KMS-11 (cell line): ENCODE data around the gene GAST.
"Not testable (repeated sequence)": the region's sequence is repeated elsewhere in the genome, so short reads cannot be mapped to it uniquely, and the experiment has no call there.

Source experiments
- H2AFZ ChIP-seq: fragments of 200-600 bp; sonication (generic); 2 replicates; pipeline ENCODE4 v1.6.1; 2016; ENCODE audit warnings: antibody characterized with exemption, mixed run types, low read depth
- H3K27ac ChIP-seq: fragments of 200-600 bp; sonication (generic); 2 replicates; pipeline ENCODE4 v1.6.1; 2016; ENCODE audit warnings: mild to moderate bottlenecking, mixed run types
- H3K27me3 ChIP-seq: fragments of 200-600 bp; sonication (generic); 2 replicates; pipeline ENCODE4 v1.6.1; 2017; ENCODE audit warnings: mild to moderate bottlenecking, low read depth, mixed run types, moderate library complexity; ENCODE audit not compliant: insufficient read depth
- H3K36me3 ChIP-seq: fragments of 200-600 bp; sonication (generic); 2 replicates; pipeline ENCODE4 v1.6.1; 2017; ENCODE audit warnings: mild to moderate bottlenecking, mixed run types; ENCODE audit not compliant: insufficient read depth
- H3K4me1 ChIP-seq: fragments of 200-600 bp; sonication (generic); 2 replicates; pipeline ENCODE4 v1.6.1; 2016; ENCODE audit warnings: mild to moderate bottlenecking, low read depth, mixed run types; ENCODE audit not compliant: poor library complexity, severe bottlenecking
- H3K4me2 ChIP-seq: fragments of 200-600 bp; sonication (generic); 2 replicates; pipeline ENCODE4 v1.7.0; 2016; ENCODE audit warnings: mild to moderate bottlenecking, mixed run types
- H3K4me3 ChIP-seq: fragments of 200-600 bp; sonication (generic); IDR thresholded peaks from 2 replicates; pipeline ENCODE4 v1.6.1; 2017; ENCODE audit warnings: low read depth, low read length, mixed read lengths; ENCODE audit not compliant: insufficient read depth
- H3K79me2 ChIP-seq: fragments of 200-600 bp; sonication (generic); 2 replicates; pipeline ENCODE4 v1.6.1; 2016; ENCODE audit warnings: low read depth, mixed run types; ENCODE audit not compliant: insufficient read depth
- H3K9ac ChIP-seq: fragments of 200-600 bp; sonication (generic); 2 replicates; pipeline ENCODE4 v1.6.1; 2016; ENCODE audit warnings: mild to moderate bottlenecking, mixed run types
- H4K20me1 ChIP-seq: fragments of 200-600 bp; sonication (generic); 2 replicates; pipeline ENCODE4 v1.6.1; 2016; ENCODE audit warnings: mild to moderate bottlenecking, mixed run types; ENCODE audit not compliant: insufficient read depth
- TF ChIP-seq, protein P1 (sequence below): fragments of 200-600 bp; sonication (generic); conservative IDR thresholded peaks from 2 replicates; pipeline ENCODE4 v1.6.1; 2017; ENCODE audit warnings: low read depth, mild to moderate bottlenecking, antibody characterized with exemption, low read length, moderate library complexity, mixed read lengths

The GAST gene

DNA sequence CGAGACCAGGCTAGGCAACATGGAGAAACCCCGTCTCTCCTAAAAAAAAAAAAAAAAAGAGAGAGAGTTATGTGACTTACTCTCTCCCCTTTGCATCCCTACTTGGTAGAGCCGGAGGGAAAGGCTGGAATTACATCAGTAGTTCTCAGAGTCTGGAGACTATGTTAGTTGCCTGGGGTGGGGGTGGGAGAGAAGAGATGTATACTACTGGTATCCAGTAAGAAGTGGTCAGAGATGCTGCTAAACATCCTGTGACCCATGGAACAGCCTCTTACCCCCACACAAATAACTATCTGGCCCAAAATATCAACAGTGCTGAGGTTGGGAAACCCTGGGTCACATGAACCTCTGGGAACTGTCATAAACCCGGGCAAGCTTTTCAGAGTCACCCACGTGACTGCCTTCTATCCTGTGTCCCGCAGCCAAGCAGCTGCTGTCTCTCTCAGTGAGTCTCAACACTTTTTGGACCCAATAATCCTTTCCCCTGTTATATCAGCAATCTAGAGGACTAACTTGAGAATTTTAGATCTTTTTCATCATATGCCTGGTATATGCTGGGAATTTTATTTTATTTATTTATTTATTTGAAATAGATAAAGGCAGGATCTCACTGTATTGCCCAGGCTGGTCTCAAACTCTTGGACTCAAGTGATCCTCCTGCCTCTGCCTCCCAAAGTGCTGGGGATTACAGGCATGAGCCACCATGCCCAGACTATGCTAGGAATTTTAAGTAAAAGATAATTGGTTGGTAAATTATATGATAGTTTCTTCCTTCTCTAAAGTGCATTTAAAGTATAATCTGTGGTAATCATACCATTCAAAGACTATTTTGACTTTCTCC is 14.8 kb upstream of the GAST start:
- Histone ChIP-seq H2AFZ (peak overlapping the region; percentile 26), H3K9ac (no peak overlapping the region), H4K20me1 (peaks cover 1% of the 10 kb centered on the region; the same call in 1 of the 2 replicates), H3K4me3 (no peak overlapping the region), H3K4me1 (peaks cover 29% of the 10 kb centered on the region), H3K27ac (peak overlapping the region; percentile 17; the same call in 1 of the 2 replicates), H3K4me2 (peak overlapping the region; percentile 47), H3K27me3 (no peaks in the 10 kb centered on the region), H3K36me3 (no peaks in the 10 kb centered on the region; the same call in 1 of the 2 replicates), H3K79me2 (no peaks in the 10 kb centered on the region)
- TF ChIP-seq, protein P1, sequence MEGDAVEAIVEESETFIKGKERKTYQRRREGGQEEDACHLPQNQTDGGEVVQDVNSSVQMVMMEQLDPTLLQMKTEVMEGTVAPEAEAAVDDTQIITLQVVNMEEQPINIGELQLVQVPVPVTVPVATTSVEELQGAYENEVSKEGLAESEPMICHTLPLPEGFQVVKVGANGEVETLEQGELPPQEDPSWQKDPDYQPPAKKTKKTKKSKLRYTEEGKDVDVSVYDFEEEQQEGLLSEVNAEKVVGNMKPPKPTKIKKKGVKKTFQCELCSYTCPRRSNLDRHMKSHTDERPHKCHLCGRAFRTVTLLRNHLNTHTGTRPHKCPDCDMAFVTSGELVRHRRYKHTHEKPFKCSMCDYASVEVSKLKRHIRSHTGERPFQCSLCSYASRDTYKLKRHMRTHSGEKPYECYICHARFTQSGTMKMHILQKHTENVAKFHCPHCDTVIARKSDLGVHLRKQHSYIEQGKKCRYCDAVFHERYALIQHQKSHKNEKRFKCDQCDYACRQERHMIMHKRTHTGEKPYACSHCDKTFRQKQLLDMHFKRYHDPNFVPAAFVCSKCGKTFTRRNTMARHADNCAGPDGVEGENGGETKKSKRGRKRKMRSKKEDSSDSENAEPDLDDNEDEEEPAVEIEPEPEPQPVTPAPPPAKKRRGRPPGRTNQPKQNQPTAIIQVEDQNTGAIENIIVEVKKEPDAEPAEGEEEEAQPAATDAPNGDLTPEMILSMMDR = no peak

DNA sequence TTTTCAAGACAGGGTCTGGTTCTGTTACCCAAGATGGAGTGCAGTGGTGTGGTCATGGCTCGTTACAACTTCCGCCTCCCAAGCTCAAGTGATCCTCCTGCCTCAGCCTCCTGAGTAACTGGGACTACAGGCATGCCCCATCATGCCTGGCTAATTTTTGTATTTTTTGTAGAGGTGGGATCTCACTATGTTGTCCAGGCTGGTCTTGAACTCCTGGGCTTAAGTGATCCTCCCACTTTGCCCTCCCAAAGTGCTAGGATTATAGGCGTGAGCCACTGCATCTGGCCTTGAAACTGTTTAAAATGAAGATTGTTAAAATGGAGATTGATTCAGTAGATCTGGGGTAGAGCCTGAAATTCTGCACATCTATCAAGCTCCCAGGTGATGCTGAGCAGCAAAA is 11.3 kb upstream of the GAST start:
- not testable (repeated sequence) for H3K27me3 ChIP-seq, H3K9ac ChIP-seq, H3K36me3 ChIP-seq, H3K4me3 ChIP-seq, H3K4me2 ChIP-seq, H3K27ac ChIP-seq, H4K20me1 ChIP-seq, H2AFZ ChIP-seq, H3K79me2 ChIP-seq
- H3K4me1 ChIP-seq = peaks cover 26% of the 10 kb centered on the region

DNA sequence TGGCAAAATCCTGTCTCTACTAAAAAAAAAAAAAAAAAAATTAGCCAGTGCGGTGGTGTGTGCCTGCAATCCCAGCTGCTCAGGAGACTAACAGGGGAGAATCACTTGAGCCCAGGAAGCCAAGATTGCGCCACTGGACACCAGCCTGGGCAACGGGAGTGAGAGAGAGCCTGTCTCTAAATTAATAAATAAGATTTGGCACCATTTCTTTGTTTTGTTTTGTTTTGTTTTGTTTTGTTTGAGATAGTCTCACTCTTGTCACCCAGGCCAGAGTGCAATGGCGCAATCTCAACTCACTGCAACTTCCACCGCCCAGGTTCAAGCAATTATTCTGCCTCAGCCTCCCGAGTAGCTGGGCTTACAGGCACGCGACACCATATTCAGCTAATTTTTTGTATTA is 9.4 kb upstream of the GAST start:
- H3K27me3 ChIP-seq = no peaks in the 10 kb centered on the region
- no peaks in the 10 kb centered on the region for H4K20me1 ChIP-seq
- no peaks in the 10 kb centered on the region for H3K36me3 ChIP-seq

DNA sequence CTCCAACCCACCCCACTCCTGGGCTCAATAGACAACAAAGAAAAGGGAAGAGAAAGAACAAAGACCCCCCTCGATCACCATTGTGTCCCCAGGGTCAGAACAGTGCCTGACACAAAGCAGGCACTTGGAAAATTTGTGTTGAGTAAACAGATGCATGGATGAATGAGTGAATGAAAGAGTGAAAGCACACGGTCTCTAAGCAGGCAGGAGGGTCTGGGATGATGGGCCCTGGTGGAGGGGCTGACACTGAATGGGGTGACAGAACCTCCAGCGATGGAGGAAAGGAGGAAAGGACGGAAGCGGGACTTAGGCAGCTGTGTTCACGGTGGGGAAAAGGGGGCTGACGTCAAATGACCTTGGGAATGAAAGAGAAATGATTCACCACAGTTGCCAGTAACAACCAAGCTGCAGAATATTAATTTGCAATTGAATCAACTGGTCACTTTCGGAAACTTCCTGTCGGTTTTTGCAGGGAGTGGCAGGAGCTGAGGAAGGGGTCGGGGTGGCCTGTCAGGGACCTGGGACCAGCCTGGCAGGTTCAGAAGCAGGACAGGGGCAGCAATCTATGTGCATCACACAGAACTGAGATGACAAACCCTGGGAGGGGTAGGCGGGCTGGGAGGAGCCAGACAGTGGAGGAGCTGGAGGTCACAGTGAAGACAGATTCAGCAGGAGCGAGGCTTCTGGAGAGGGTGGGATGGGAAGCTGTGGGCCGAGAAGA is 6.7 kb upstream of the GAST start:
- H3K36me3 ChIP-seq = no peaks in the 10 kb centered on the region
- no peak overlapping the region for H3K9ac ChIP-seq
- H3K27ac ChIP-seq = no peak overlapping the region
- TF ChIP-seq, protein P1 = no peak
- no peaks in the 10 kb centered on the region for H3K79me2 ChIP-seq
- H3K27me3 ChIP-seq = no peaks in the 10 kb centered on the region
- H4K20me1 ChIP-seq = no peaks in the 10 kb centered on the region
- no peak overlapping the region for H2AFZ ChIP-seq
- no peak overlapping the region for H3K4me2 ChIP-seq
- no peak overlapping the region for H3K4me3 ChIP-seq
- H3K4me1 ChIP-seq = no peaks in the 10 kb centered on the region

More for the DNA sequence above, 9.4 kb upstream of the GAST start:
- Histone ChIP-seq H3K4me1 (peaks cover 7% of the 10 kb centered on the region), H3K27ac (no peak overlapping the region), H3K9ac (no peak overlapping the region), H3K4me2 (no peak overlapping the region), H3K4me3 (no peak overlapping the region), H2AFZ (no peak overlapping the region), H3K79me2 (no peaks in the 10 kb centered on the region)
- TF ChIP-seq, protein P1 = no peak
